Brain pericyte (primary cell): ENCODE results near the gene CIDEA.

Experiments
- DNase-seq: peaks from one replicate; pipeline ENCODE4 v3.0.0-alpha.2; 2012; ENCODE audit warnings: low read depth, low spot score

CIDEA gene

GRCh38 chr18:12317664-12318333 lies 63.6 kb downstream of the CIDEA start:
- DNase-seq = no peak

GRCh38 chr18:12318334-12318697 lies 64.2 kb downstream of the CIDEA start:
- DNase-seq = no peak

- no peak for DNase-seq
These were observed 64.7 kb downstream of the CIDEA start for GRCh38 chr18:12318857-12319256.

DNA sequence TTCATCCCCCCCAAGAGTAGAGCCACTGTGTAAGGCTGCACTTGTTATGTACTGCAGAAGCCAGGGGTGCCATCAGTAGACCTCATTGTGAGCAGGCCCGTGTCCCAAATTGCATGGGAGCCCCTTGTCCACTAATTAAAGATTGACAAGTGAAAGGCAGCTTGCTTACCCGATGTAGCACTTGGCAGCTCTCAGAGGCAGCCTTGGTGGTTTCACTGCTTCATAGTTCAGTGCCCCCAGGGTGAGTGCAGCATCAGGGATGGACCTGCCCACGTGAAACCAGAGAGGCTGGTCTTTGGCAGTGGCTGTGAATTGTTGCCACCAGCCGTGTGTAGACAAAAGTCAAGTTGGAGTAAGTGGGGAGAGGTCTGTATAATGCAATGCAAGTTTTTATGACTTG lies 67.2 kb downstream of the CIDEA start:
- DNase-seq = no peak

DNA sequence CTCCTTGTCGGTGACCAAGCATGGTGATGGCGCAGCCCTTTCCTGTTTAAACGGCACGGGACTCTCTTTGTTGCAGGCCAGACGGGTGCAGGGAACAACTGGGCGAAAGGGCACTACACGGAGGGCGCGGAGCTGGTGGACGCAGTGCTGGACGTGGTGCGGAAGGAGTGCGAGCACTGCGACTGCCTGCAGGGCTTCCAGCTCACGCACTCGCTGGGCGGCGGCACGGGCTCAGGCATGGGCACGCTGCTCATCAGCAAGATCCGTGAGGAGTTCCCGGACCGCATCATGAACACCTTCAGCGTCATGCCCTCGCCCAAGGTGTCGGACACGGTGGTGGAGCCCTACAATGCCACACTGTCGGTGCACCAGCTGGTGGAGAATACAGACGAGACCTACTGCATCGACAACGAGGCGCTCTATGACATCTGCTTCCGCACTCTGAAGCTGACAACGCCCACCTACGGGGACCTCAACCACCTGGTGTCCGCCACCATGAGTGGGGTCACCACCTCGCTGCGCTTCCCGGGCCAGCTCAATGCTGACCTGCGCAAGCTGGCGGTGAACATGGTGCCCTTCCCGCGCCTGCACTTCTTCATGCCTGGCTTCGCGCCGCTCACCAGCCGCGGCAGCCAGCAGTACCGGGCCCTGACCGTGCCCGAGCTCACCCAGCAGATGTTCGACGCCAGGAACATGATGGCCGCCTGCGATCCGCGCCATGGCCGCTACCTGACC lies 71.0 kb downstream of the CIDEA start:
- DNase-seq = no peak

GRCh38 chr18:12325726-12326245 lies 71.6 kb downstream of the CIDEA start:
- DNase-seq = no peak

DNA sequence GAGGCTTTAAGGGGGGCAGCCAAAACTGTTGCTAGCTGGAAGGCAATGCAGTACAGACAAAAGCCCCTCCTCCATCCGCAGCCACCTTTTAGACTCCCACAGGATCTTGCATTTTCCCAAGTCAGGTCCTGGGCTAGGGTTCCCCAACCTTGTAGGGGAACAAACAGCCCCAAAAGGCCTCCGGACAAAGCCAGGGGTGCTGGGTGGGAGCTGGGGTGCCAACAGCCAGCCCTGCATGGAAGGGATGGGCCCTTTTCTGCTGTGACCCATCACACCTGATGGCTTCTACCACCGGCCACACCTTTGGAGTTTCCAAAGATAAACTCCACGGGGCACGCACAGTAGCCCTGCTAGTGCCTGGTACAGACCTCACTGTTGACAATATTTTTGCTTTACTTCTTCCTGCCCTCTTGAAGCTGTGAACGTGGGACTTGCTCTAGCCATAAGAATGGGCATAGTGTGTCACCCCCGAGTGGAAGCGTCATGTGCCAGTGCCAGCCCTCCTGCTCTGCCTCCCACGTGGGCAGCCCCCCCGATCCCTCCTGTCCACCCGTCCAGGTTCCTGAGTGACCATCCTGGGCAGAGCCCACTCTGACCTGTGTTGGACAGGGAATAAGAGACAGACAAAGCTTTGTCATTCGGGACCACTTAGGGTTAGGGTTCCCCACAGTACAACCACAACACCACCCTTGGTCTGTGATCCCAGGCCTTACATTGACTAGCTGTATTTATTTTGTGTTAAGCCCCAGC lies 72.7 kb downstream of the CIDEA start:
- DNase-seq = no peak
